ENCODE measurements around the gene SLC28A1.

GRCh38 chr15:84881520-84881830 is 3.0 kb upstream of the SLC28A1 start:
- TF ChIP-seq POLR2AphosphoS5 (IDR thresholded peaks at IDR 0.05; ENCODE audit: low read depth, low read length) (no peak), CTCF (IDR thresholded peaks at IDR 0.05) (no peak), SIN3A (IDR thresholded peaks at IDR 0.05; ENCODE audit: borderline replicate concordance, insufficient read depth, low read depth, low read length) (no peak), REST (IDR thresholded peaks at IDR 0.05; ENCODE audit: insufficient read depth in 1 of 2, low read depth in 2 of 2, low read length in 1 of 2) (no peak), TCF7L2 (IDR thresholded peaks at IDR 0.05; ENCODE audit: low read depth, low read length) (no peak)

Data from Panc1 (cell line).